Cardiac muscle cell (in vitro differentiated cells and primary cell): ENCODE measurements around the gene RNF11. TPM values are rescaled to one million over a fixed set of nuclear protein-coding genes. Genes with fewer than 3 reads are reported as not detected.

ENCODE experiments used
- DNase-seq, 2 donors: peaks; one replicate each; pipeline versions ENCODE4 v3.0.0 to v3.0.0-alpha.2; 2010 to 2017; ENCODE audit warnings: low read depth in 1 of 2, low spot score in 1 of 2
- H3K27ac ChIP-seq: fragments of 200-600 bp; sonication (generic); 2 replicates; pipeline ENCODE4 v1.5.1; 2016
- H3K27me3 ChIP-seq: fragments of 200-600 bp; sonication (generic); 2 replicates; pipeline ENCODE4 v1.6.0; 2016; ENCODE audit warnings: control low read depth
- H3K36me3 ChIP-seq: fragments of 200-600 bp; sonication (generic); 2 replicates; pipeline ENCODE4 v1.5.1; 2016; ENCODE audit warnings: control low read depth
- H3K4me1 ChIP-seq: fragments of 200-600 bp; sonication (generic); 2 replicates; pipeline ENCODE4 v1.8.1; 2017; ENCODE audit warnings: low read depth, mild to moderate bottlenecking, mixed run types
- H3K4me3 ChIP-seq: fragments of 200-600 bp; sonication (generic); 2 replicates; pipeline ENCODE4 v1.5.1; 2016; ENCODE audit warnings: mild to moderate bottlenecking
- H3K9me3 ChIP-seq: fragments of 200-600 bp; sonication (generic); 2 replicates; pipeline ENCODE4 v1.5.1; 2017; ENCODE audit warnings: low read depth, mild to moderate bottlenecking, control low read depth
- CTCF ChIP-seq: IDR thresholded peaks from 2 replicates; pipeline ENCODE4 v1.5.1; 2012; ENCODE audit warnings: low read depth, mild to moderate bottlenecking, low read length
- polyA plus RNA-seq: library from polyadenylated mRNA; unstranded; fragments of >200 nt; fragmentation: Nextera tagmentation; extraction: Ambion mirVana; gene quantifications from 2 replicates; pipeline ENCODE4 v1.2.1, GENCODE V29; 2016
- total RNA-seq: library from RNA; depleted of rRNA; stranded (reverse); fragments of >200 nt; gene quantifications from 2 replicates; pipeline ENCODE4 v1.2.3, GENCODE V29; 2016

The RNF11 gene
- total and polyA plus RNA-seq, 2 experiments from 2014 or later, result 58.8 to 65.0 TPM

DNA sequence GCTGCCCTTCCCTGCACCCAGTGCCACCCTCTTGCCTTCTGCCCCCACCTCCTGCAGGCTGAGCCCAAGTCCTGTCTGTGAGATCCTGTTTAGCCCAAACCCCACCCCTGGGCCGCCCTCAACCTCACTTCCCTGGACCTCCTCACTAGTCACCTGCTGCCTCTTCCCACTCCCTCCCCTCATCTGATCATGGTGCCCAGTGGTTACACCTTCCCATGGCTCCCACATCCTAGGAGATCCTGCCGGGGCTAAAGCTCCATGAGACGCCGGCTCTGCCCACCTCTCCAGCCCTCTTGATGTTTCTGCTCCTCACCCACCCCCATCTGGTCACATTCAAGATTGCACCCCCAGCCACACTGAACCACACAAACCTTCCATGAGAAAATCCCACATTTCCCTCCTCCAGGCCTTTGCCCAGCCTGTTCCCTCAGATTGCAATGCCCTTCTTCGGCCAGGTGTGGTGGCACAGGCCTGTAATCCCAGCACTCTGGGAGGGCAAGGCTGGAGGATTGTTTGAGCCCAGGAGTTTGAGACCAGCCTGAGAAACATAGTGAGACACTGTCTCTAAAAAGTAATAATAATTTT is 77.3 kb downstream of the RNF11 start:
- Histone ChIP-seq H3K36me3 (no peaks in the 10 kb centered on the region), H3K27ac (no peak overlapping the region), H3K4me3 (no peak overlapping the region), H3K27me3 (no peaks in the 10 kb centered on the region), H3K9me3 (no peaks in the 10 kb centered on the region), H3K4me1 (no peaks in the 10 kb centered on the region)
- DNase-seq, result peak in 1 of 2 donors; percentile 25
- no peak for TF ChIP-seq CTCF

DNA sequence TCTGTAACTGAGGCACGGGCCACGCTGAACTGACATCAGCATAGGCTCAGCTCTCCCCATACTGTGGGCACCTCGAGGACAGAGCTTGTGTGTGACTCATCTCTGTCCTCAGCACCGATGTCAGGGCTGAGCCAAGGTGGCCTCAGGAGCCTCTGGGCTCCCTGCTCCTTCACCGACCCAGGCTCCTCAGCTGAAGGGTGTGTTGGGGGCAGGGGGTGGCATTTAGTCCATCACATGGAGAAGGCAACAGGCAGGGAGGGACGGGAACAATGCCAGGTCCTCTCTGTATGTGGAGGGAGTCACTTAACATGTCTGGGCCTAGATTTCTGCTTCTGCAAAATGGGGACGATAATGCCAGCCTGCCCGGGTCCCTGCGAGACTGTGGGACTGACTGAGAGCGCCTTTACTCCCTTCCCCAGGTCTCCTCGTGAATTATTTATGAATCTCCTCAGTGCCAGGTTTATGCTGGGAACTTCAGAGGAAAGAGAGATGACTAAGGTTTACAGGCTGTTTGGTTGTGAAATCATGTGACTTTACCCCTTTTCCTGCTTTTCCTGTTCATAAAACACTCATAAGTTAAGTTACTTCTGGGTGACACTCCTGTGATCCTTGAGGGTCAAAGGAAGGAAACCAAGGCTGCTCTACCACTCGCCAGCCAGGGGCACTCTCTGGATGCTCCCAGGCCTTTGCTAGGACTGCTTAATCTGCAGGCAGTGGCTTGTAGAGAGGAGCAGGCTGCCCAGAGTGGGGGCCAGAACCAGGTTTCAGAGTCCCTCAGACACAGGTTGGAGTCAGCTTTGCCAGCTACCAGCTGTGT is 78.1 kb downstream of the RNF11 start:
- no peak overlapping the region for H3K4me3 ChIP-seq
- peak in 1 of 2 donors; percentile 77 for DNase-seq
- no peaks in the 10 kb centered on the region for H3K36me3 ChIP-seq
- no peaks in the 10 kb centered on the region for H3K4me1 ChIP-seq
- no peaks in the 10 kb centered on the region for H3K27me3 ChIP-seq
- TF ChIP-seq CTCF, result no peak
- H3K9me3 ChIP-seq, result no peaks in the 10 kb centered on the region
- H3K27ac ChIP-seq, result no peak overlapping the region

DNA sequence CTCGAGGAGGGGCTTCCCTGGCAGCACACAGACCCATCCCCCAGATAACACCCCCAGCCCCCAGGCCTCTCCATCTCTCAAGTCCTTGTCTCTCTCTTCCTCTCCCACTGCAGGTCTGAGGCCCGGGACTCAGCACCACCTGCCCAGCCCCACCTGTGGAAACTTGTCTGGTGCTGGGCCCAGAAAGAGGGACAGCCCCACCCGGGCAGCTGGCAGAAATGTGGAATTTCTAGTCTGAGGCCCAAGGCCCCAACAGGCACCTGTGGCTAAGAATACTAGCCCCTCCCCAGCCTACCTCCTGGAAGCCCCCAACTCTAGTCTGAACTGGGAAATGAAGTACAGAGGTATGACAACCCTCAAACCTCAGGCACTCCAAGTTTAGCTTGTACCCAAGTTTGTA is 78.9 kb downstream of the RNF11 start:
- H3K9me3 ChIP-seq, result no peaks in the 10 kb centered on the region
- DNase-seq, result no peak
- H3K36me3 ChIP-seq, result no peaks in the 10 kb centered on the region
- H3K27me3 ChIP-seq, result no peaks in the 10 kb centered on the region
- no peak for TF ChIP-seq CTCF
- H3K27ac ChIP-seq, result no peak overlapping the region
- no peak overlapping the region for H3K4me3 ChIP-seq
- H3K4me1 ChIP-seq, result no peaks in the 10 kb centered on the region

GRCh38 chr1:51316113-51316845 is 80.2 kb downstream of the RNF11 start:
- no peaks in the 10 kb centered on the region for H3K9me3 ChIP-seq
- H3K27ac ChIP-seq, result no peak overlapping the region
- TF ChIP-seq CTCF, result no peak
- no peak overlapping the region for H3K4me3 ChIP-seq
- H3K36me3 ChIP-seq, result no peaks in the 10 kb centered on the region
- no peaks in the 10 kb centered on the region for H3K4me1 ChIP-seq
- H3K27me3 ChIP-seq, result no peaks in the 10 kb centered on the region
- DNase-seq, result no peak

- Histone ChIP-seq H3K36me3 (no peaks in the 10 kb centered on the region), H3K27ac (no peak overlapping the region), H3K4me3 (no peak overlapping the region)
Measured at GRCh38 chr1:51316846-51317120, 80.7 kb downstream of the RNF11 start.

More at GRCh38 chr1:51316846-51317120, 80.7 kb downstream of the RNF11 start:
- DNase-seq, result no peak
- Histone ChIP-seq H3K27me3 (no peaks in the 10 kb centered on the region), H3K9me3 (no peaks in the 10 kb centered on the region), H3K4me1 (no peaks in the 10 kb centered on the region)
- no peak for TF ChIP-seq CTCF
